Progenitor cell of endocrine pancreas (in vitro differentiated cells): ENCODE results near the gene TGM3. TPM values are rescaled to one million over a fixed set of nuclear protein-coding genes. Genes with fewer than 3 reads are reported as not detected.

Experiments used
- DNase-seq: peaks from one replicate; pipeline ENCODE4 v3.0.0; 2021; ENCODE audit warnings: low spot score; ENCODE audit not compliant: unreplicated experiment
- H3K27ac Mint-ChIP-seq: 2 replicates; pipeline ENCODE4 v1.8.0; 2021; ENCODE audit warnings: mild to moderate bottlenecking, moderate library complexity, mixed read lengths
- H3K27me3 Mint-ChIP-seq: 2 replicates; pipeline ENCODE4 v1.8.0; 2021; ENCODE audit warnings: mixed read lengths
- H3K36me3 Mint-ChIP-seq: 2 replicates; pipeline ENCODE4 v1.8.0; 2022; ENCODE audit warnings: mixed read lengths; ENCODE audit not compliant: insufficient read depth
- H3K4me1 Mint-ChIP-seq: 2 replicates; pipeline ENCODE4 v1.8.0; 2021; ENCODE audit warnings: low read depth, mixed read lengths
- H3K4me3 Mint-ChIP-seq: 2 replicates; pipeline ENCODE4 v1.8.0; 2021; ENCODE audit warnings: low read depth, mild to moderate bottlenecking, moderate library complexity, mixed read lengths
- H3K9me3 Mint-ChIP-seq: 2 replicates; pipeline ENCODE4 v1.8.0; 2021; ENCODE audit warnings: low read depth, mixed read lengths
- total RNA-seq: library from RNA; stranded (reverse); gene quantifications from 2 replicates; pipeline ENCODE4 v1.2.1, GENCODE V29; 2021
- TF ChIP-seq, protein P1 (sequence below): fragments of 200-600 bp; sonication (generic); IDR thresholded peaks from one replicate; pipeline ENCODE4 v1.5.0; 2021; ENCODE audit warnings: antibody characterized with exemption, mild to moderate bottlenecking; ENCODE audit not compliant: unreplicated experiment

Gene TGM3
- total RNA-seq, 1 donor from 2014 or later, result 0.22 TPM

DNA sequence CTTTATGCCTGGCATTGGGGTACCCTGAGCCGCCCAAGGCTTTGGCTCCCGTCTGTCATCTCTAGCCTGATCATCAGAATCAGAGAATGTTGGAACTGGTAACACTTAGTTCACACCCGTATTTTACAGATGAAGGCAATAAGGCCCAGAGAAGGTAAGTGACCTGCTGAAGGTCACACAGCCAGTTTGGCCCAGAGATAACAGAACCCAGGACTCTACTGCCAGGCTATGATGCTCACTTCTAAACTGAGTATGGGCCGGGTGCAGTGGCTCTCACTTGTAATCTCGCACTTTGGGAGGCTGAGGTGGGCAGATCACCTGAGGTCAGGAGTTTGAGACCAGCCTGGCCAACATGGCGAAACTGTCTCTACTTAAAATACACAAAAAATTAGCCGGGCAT lies 83.1 kb downstream of the TGM3 start:
- Mint-ChIP-seq H3K4me3 (no peak overlapping the region), H3K9me3 (no peaks in the 10 kb centered on the region)

DNA sequence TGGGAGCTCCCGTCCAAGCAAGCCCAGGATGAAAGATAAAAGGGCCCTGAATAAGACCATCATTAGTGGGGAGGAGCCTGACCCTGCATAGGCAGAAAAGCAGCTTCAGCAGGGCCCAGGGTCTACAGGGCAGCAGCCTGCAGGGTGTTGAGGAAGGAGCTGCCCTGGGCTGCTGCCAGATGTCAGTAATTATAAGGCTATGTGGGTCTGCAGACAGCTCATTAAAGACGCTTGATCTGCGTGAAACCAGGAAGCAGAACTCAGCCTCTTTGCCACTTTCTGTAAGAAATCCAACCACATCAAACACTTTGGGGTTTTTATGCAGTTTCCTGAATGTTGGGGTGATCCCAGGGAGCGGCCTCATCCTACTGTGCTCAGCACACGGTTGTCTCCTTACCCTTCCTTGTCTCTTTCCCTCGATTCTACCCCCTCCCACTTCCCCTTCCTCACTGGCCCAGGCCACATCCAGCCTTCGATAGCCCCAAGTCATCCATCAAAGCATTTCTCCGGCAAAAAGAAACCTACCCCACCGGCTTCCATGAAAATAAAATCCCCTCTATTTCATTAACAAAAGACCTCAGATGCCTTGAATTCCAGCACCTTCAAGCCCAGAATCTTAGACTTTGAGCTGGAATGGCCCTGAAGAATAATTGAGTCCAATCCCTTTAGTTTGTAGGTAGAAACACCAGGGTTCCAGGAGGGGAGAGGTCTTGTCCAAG lies 83.9 kb downstream of the TGM3 start:
- no peaks in the 10 kb centered on the region for H3K36me3 Mint-ChIP-seq
- DNase-seq, result no peak
- H3K27me3 Mint-ChIP-seq, result peaks cover 9% of the 10 kb centered on the region
- H3K27ac Mint-ChIP-seq, result no peak overlapping the region
- TF ChIP-seq, protein P1, sequence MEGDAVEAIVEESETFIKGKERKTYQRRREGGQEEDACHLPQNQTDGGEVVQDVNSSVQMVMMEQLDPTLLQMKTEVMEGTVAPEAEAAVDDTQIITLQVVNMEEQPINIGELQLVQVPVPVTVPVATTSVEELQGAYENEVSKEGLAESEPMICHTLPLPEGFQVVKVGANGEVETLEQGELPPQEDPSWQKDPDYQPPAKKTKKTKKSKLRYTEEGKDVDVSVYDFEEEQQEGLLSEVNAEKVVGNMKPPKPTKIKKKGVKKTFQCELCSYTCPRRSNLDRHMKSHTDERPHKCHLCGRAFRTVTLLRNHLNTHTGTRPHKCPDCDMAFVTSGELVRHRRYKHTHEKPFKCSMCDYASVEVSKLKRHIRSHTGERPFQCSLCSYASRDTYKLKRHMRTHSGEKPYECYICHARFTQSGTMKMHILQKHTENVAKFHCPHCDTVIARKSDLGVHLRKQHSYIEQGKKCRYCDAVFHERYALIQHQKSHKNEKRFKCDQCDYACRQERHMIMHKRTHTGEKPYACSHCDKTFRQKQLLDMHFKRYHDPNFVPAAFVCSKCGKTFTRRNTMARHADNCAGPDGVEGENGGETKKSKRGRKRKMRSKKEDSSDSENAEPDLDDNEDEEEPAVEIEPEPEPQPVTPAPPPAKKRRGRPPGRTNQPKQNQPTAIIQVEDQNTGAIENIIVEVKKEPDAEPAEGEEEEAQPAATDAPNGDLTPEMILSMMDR, result no peak
- H3K4me1 Mint-ChIP-seq, result no peaks in the 10 kb centered on the region
- no peak overlapping the region for H3K4me3 Mint-ChIP-seq
- H3K9me3 Mint-ChIP-seq, result no peaks in the 10 kb centered on the region

More for the DNA sequence above, 83.1 kb downstream of the TGM3 start:
- Mint-ChIP-seq H3K27me3 (peaks cover 11% of the 10 kb centered on the region), H3K27ac (no peak overlapping the region), H3K36me3 (no peaks in the 10 kb centered on the region), H3K4me1 (no peaks in the 10 kb centered on the region)
- TF ChIP-seq, protein P1, result no peak
- no peak for DNase-seq

DNA sequence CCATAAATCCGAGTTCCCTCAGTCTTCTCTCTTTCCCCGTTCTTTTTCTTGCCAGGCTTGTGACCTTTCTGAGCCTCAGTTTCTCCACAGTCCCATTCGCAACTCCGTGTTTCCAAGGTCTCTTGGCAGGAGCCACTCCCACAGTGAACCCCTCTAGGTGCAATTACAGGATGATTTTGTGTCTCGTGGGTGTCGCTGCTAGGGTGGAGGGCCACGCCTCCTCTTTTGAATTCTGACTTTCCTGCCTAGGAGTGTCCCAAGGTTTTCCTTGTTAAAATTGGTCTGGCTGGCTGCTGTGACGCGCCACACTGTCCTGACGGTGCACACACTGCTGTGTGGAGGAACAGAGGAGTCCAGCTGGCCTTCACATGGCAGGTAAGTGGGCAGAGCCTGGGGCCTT lies 84.8 kb downstream of the TGM3 start, which contains the start of gene TGM6:
Gene TGM6, plus strand, starts transcription at position 301 of the 400 bp plus-strand sequence. Its CDS starts 68 bp downstream, at position 369.
- Mint-ChIP-seq H3K27ac (no peak within 1 kb of the TSS), H3K36me3 (no peaks in the 10 kb centered on the region), H3K4me3 (no peak within 1 kb of the TSS), H3K27me3 (peaks cover 9% of the 10 kb centered on the region), H3K9me3 (no peaks in the 10 kb centered on the region), H3K4me1 (no peaks in the 10 kb centered on the region)
- DNase-seq, result no peak
- TF ChIP-seq, protein P1, result no peak

DNA sequence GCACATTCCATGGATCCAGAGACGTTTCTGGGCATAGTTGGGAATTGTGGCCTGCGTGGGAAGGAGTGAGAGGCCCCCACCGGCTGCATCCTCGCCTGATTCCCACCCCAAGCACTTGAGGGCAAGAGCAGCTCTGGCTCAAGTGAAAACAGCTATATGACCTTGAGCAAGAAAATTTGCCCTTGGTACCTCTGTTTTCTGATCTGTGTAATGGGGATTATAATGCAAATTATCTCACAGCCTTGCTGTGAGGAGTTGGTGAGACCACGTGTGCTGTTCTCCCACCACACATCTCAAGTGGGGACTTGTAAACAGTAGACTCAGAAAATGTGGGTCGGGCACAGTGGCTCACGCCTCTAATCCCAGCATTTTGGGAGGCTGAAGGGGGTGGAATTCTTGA lies 85.5 kb downstream of the TGM3 start:
- H3K27ac Mint-ChIP-seq, result no peak overlapping the region
- no peak overlapping the region for H3K4me3 Mint-ChIP-seq
- no peaks in the 10 kb centered on the region for H3K36me3 Mint-ChIP-seq
- peaks cover 9% of the 10 kb centered on the region for H3K27me3 Mint-ChIP-seq
- TF ChIP-seq, protein P1, result no peak
- DNase-seq, result no peak
- no peaks in the 10 kb centered on the region for H3K4me1 Mint-ChIP-seq
- H3K9me3 Mint-ChIP-seq, result no peaks in the 10 kb centered on the region

DNA sequence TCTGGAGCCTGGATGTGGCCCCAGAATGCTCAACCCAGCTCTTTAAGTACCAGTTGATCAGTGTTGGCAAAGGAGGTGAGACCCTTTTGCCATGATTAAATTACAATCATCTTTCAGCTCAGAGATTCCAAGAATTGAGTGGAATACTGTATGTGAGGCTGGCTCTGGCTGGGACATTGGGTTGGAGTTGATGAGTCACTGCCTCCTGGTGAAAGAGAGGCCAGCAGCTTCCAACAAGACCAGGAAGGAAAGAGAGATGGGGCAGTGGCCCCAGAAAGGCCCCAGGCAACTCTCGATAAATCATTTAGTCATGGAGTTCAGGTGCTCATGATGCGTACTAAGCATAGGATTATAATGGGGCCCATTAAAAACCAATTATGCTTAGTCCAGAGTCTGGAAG lies 87.0 kb downstream of the TGM3 start:
- no peaks in the 10 kb centered on the region for H3K36me3 Mint-ChIP-seq
- no peaks in the 10 kb centered on the region for H3K9me3 Mint-ChIP-seq
- H3K4me3 Mint-ChIP-seq, result no peak overlapping the region
- no peak overlapping the region for H3K27ac Mint-ChIP-seq
- H3K27me3 Mint-ChIP-seq, result peaks cover 13% of the 10 kb centered on the region
- TF ChIP-seq, protein P1, result no peak
- no peaks in the 10 kb centered on the region for H3K4me1 Mint-ChIP-seq
- no peak for DNase-seq
